Right lobe of liver (tissue), 4 donors: Measurements from ENCODE around the gene MEAK7.

Source experiments
- CTCF ChIP-seq, 4 donors: fragments of 200-600 bp in 3 of 4; fragments of 450-650 bp in 1 of 4; IDR thresholded peaks; one replicate each; pipeline versions ENCODE4 v1.5.1 to v1.8.0; 2016 to 2022; ENCODE audit warnings: antibody characterized with exemption in 4 of 4, mild to moderate bottlenecking in 2 of 4
- POLR2A ChIP-seq: fragments of 450-650 bp; IDR thresholded peaks from one replicate; pipeline ENCODE4 v1.6.1; 2017; ENCODE audit warnings: antibody characterized with exemption, mild to moderate bottlenecking
- donor health status: DM: no; HTN: no; CAD: no.
- donor health status: DM: no; HTN: no; CAD: no.
- donor health status: DM: no; HTN: yes; CAD: no.

DNA sequence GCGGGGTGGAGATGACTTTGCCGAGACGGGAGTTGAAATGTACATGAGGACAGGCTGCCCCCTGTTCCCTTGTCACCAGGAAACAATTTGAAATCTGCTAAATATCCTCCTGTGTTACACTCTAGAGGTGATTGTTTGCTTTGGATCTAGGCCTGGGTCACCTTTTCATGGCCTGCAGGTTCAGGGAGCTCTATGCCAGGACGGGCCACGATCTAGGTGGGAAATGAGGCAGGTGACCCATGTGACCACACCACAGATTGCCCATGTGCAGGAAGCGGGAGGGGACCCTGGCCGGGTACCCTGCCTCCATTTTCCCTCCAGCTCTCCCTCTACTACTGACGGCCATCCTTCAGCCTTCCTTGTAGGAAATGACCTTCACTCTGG, 43.4 kb downstream of the MEAK7 start:
- TF ChIP-seq CTCF (IDR thresholded peaks at IDR 0.05) (no peak), POLR2A (no peak)
